PFSK-1 (cell line): ENCODE data around the gene MKNK2.

Experiments
- POLR2AphosphoS5 ChIP-seq: IDR thresholded peaks from 2 replicates; pipeline ENCODE4 v1.6.1; 2012; ENCODE audit warnings: low read depth, mild to moderate bottlenecking, control low read depth, low read length, moderate library complexity
- REST ChIP-seq, 2 experiments: IDR thresholded peaks; 2 replicates each; pipeline versions ENCODE4 v1.6.1 to v1.8.0; 2011 to 2012; ENCODE audit warnings: low read depth in 2 of 2, low read length in 2 of 2, control low read depth in 1 of 2, inconsistent platforms in 1 of 2, mild to moderate bottlenecking in 1 of 2, moderate library complexity in 1 of 2; ENCODE audit not compliant: insufficient read depth in 1 of 2
- SIN3A ChIP-seq: IDR thresholded peaks from 2 replicates; pipeline ENCODE4 v1.6.1; 2012; ENCODE audit warnings: mild to moderate bottlenecking, low read length, moderate library complexity, borderline replicate concordance; ENCODE audit not compliant: insufficient read depth
- TAF1 ChIP-seq: IDR thresholded peaks from 2 replicates; pipeline ENCODE4 v1.6.1; 2012; ENCODE audit warnings: low read length, control low read depth, borderline replicate concordance; ENCODE audit not compliant: insufficient read depth

- no peak for TF ChIP-seq POLR2AphosphoS5
- TF ChIP-seq TAF1 = no peak
- TF ChIP-seq REST (IDR thresholded peaks at IDR 0.05; ENCODE audit: insufficient read depth in 1 of 2, low read depth in 2 of 2, low read length in 2 of 2) = no peak
- TF ChIP-seq SIN3A = no peak
Measured at GRCh38 chr19:2059422-2060201, 8.6 kb upstream of the MKNK2 start.
